Endodermal cell (in vitro differentiated cells): ENCODE measurements around the gene DYNLL2. TPM values are rescaled to one million over a fixed set of nuclear protein-coding genes. Genes with fewer than 3 reads are reported as not detected.

Source experiments
- DNase-seq: peaks from one replicate; pipeline ENCODE4 v3.0.0-alpha.2; 2017
- H3K27ac ChIP-seq: 2 replicates; pipeline ENCODE4 v1.5.1; 2013; ENCODE audit warnings: mild to moderate bottlenecking, low read depth, low read length, moderate library complexity
- H3K27me3 ChIP-seq: 2 replicates; pipeline ENCODE4 v1.6.1; 2013; ENCODE audit warnings: mild to moderate bottlenecking, low read length, moderate library complexity; ENCODE audit not compliant: insufficient read depth, control insufficient read depth, poor library complexity, severe bottlenecking
- H3K36me3 ChIP-seq: 2 replicates; pipeline ENCODE4 v1.7.0; 2013; ENCODE audit warnings: mild to moderate bottlenecking, low read length, moderate library complexity; ENCODE audit not compliant: control insufficient read depth, insufficient read depth
- H3K4me1 ChIP-seq: one replicate; pipeline ENCODE4 v1.7.0; 2013; ENCODE audit warnings: low read length; ENCODE audit not compliant: control insufficient read depth, insufficient read depth
- H3K4me3 ChIP-seq: 2 replicates; pipeline ENCODE4 v1.5.1; 2013; ENCODE audit warnings: mild to moderate bottlenecking, low read length, moderate library complexity
- H3K9ac ChIP-seq: 2 replicates; pipeline ENCODE4 v1.6.1; 2013; ENCODE audit warnings: mild to moderate bottlenecking, low read length, moderate library complexity; ENCODE audit not compliant: poor library complexity, severe bottlenecking; ENCODE audit errors: extremely low read depth
- H3K9me3 ChIP-seq: 2 replicates; pipeline ENCODE4 v1.6.1; 2013; ENCODE audit warnings: mild to moderate bottlenecking, low read length, moderate library complexity; ENCODE audit not compliant: control insufficient read depth
- H3K27ac Mint-ChIP-seq: 2 replicates; pipeline ENCODE4 v1.8.0; 2020; ENCODE audit warnings: mixed read lengths
- H3K27me3 Mint-ChIP-seq: 2 replicates; pipeline ENCODE4 v1.8.0; 2021; ENCODE audit warnings: mild to moderate bottlenecking, mixed read lengths; ENCODE audit not compliant: insufficient read depth
- H3K36me3 Mint-ChIP-seq: 2 replicates; pipeline ENCODE4 v1.8.0; 2020; ENCODE audit warnings: low read depth, mixed read lengths
- H3K4me1 Mint-ChIP-seq: 2 replicates; pipeline ENCODE4 v1.8.0; 2020; ENCODE audit warnings: mixed read lengths
- H3K4me3 Mint-ChIP-seq: 2 replicates; pipeline ENCODE4 v1.8.0; 2020; ENCODE audit warnings: mild to moderate bottlenecking, moderate library complexity, mixed read lengths
- H3K9me3 Mint-ChIP-seq: 2 replicates; pipeline ENCODE4 v1.8.0; 2020; ENCODE audit warnings: mild to moderate bottlenecking, mixed read lengths
- WGBS, 2 experiments: methylation state at CpG; one replicate each; pipeline versions ENCODE4 v1.1.5 to v1.1.7; 2013; ENCODE audit warnings: missing lambda C conversion rate in 2 of 2, mixed read lengths in 1 of 2; ENCODE audit not compliant: insufficient coverage in 1 of 2, insufficient read length in 1 of 2; 5-methylcytosine and 5-hydroxymethylcytosine counted together
- total RNA-seq, 2 donors: library from RNA; stranded (reverse); fragmentation: NEBNext Ultra II Directional in 1 of 2; extraction: Animal tissue kit (Norgen Biotek cat#: 25700) in 1 of 2; gene quantifications; 2 replicates in 1 of 2; 3 replicates in 1 of 2; pipeline ENCODE4 v1.2.1, GENCODE V29; 2021
- TF ChIP-seq, protein P1 (sequence below): fragments of 200-600 bp; sonication (generic); conservative IDR thresholded peaks from 2 replicates; pipeline ENCODE4 v1.5.0; 2021; ENCODE audit warnings: antibody characterized with exemption, mild to moderate bottlenecking

The DYNLL2 gene
- total RNA-seq, 2 donors from 2014 or later: 47.9 to 69.3 TPM

DNA sequence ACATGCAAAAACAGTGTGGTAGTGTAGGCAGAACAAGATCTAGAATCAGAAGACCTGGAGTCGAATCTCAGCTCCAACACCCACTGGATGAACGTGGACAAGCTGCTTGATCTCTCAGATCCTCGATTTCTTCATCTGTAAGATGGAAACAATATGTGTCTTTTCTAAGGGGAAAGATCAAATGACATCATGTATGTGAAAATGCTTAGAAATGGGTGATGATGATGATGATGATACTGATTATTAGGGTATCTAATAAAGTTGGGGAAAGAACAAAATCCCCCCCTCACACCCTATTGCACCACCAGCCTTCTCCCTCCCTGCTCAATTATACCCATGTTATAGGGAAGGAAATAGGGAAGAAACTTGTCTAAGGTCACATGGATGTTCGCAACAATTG lies 10.9 kb downstream of the DYNLL2 start:
- Histone ChIP-seq H3K4me3 (no peak overlapping the region), H3K9ac (no peak overlapping the region), H3K27ac (no peak overlapping the region), H3K4me1 (no peaks in the 10 kb centered on the region), H3K36me3 (peaks cover 55% of the 10 kb centered on the region), H3K9me3 (no peaks in the 10 kb centered on the region), H3K27me3 (no peaks in the 10 kb centered on the region)
- Mint-ChIP-seq H3K9me3 (no peaks in the 10 kb centered on the region), H3K27me3 (no peaks in the 10 kb centered on the region), H3K27ac (no peak overlapping the region), H3K36me3 (peaks cover 53% of the 10 kb centered on the region), H3K4me3 (no peak overlapping the region), H3K4me1 (peaks cover 22% of the 10 kb centered on the region)
- 91 to 93% methylated on average over 4 of the region's 4 CpGs for WGBS, 2 experiments
- TF ChIP-seq, protein P1, sequence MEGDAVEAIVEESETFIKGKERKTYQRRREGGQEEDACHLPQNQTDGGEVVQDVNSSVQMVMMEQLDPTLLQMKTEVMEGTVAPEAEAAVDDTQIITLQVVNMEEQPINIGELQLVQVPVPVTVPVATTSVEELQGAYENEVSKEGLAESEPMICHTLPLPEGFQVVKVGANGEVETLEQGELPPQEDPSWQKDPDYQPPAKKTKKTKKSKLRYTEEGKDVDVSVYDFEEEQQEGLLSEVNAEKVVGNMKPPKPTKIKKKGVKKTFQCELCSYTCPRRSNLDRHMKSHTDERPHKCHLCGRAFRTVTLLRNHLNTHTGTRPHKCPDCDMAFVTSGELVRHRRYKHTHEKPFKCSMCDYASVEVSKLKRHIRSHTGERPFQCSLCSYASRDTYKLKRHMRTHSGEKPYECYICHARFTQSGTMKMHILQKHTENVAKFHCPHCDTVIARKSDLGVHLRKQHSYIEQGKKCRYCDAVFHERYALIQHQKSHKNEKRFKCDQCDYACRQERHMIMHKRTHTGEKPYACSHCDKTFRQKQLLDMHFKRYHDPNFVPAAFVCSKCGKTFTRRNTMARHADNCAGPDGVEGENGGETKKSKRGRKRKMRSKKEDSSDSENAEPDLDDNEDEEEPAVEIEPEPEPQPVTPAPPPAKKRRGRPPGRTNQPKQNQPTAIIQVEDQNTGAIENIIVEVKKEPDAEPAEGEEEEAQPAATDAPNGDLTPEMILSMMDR: no peak
- DNase-seq: no peak

- peaks cover 10% of the 10 kb centered on the region for H3K4me1 Mint-ChIP-seq
- no peak overlapping the region for H3K27ac ChIP-seq
- H3K9me3 ChIP-seq: no peaks in the 10 kb centered on the region
- WGBS, 2 experiments: 71 to 100% methylated on average over 2 to 4 of the region's 4 CpGs
- TF ChIP-seq, protein P1: peak; percentile 65
- no peaks in the 10 kb centered on the region for H3K27me3 Mint-ChIP-seq
- H3K27me3 ChIP-seq: no peaks in the 10 kb centered on the region
- no peak overlapping the region for H3K9ac ChIP-seq
- H3K4me3 ChIP-seq: no peak overlapping the region
- H3K4me1 ChIP-seq: no peaks in the 10 kb centered on the region
- H3K27ac Mint-ChIP-seq: no peak overlapping the region
- H3K36me3 ChIP-seq: peaks cover 31% of the 10 kb centered on the region
- no peak overlapping the region for H3K4me3 Mint-ChIP-seq
- no peaks in the 10 kb centered on the region for H3K9me3 Mint-ChIP-seq
- DNase-seq: no peak
- H3K36me3 Mint-ChIP-seq: peaks cover 28% of the 10 kb centered on the region
These were observed 13.7 kb downstream of the DYNLL2 start for GRCh38 chr17:58096892-58097291.

DNA sequence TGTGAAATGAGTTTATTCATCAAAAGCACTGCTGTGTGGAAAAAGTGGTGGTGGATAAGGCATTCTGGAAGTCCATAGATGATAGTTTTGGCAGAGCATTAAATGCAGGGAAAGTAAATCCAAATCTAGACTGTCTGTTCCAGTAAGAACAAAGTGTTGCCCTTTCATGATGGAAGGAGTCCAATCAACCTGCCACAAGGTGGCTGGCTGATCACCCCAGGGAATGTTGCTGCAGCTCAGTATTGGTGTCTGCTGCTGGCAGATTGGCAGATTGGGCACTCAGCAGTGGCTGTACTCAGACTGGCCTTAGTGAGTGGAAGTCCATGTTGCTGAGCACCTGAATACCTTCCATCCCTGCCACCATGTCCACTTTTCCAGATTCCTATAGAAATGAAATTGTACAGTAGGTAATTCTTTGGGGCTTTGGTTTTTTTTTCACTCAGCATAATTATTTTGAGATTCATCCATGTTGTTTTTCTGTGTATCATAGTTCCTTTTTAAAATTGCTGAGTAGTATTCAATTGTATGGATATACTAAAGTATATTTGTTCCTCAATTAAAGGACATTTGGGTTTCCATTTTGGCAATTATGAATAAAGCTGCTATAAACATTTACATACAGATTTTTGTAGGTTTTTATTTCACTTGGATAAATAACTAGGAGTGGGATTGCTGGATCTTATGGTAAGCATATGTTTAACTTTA lies 14.3 kb downstream of the DYNLL2 start:
- peaks cover 3% of the 10 kb centered on the region for H3K4me1 Mint-ChIP-seq
- no peaks in the 10 kb centered on the region for H3K9me3 ChIP-seq
- TF ChIP-seq, protein P1: no peak
- H3K27me3 ChIP-seq: no peaks in the 10 kb centered on the region
- no peak for DNase-seq
- no peak overlapping the region for H3K4me3 ChIP-seq
- no peaks in the 10 kb centered on the region for H3K27me3 Mint-ChIP-seq
- H3K9me3 Mint-ChIP-seq: no peaks in the 10 kb centered on the region
- H3K4me3 Mint-ChIP-seq: no peak overlapping the region
- H3K4me1 ChIP-seq: no peaks in the 10 kb centered on the region
- H3K27ac ChIP-seq: no peak overlapping the region
- peaks cover 21% of the 10 kb centered on the region for H3K36me3 Mint-ChIP-seq
- H3K36me3 ChIP-seq: peaks cover 24% of the 10 kb centered on the region
- no peak overlapping the region for H3K27ac Mint-ChIP-seq
- no peak overlapping the region for H3K9ac ChIP-seq
